HG03196 (cell line): Measurements from ENCODE around the gene ZHX3.
"Not testable (repeated sequence)": the region's sequence is repeated elsewhere in the genome, so short reads cannot be mapped to it uniquely, and the experiment has no call there.

Experiments used
- ATAC-seq: cut with Tn5 transposase; IDR thresholded peaks from one replicate; pipeline ENCODE4 v1.9.1; 2021; ENCODE audit not compliant: unreplicated experiment

Gene ZHX3

DNA sequence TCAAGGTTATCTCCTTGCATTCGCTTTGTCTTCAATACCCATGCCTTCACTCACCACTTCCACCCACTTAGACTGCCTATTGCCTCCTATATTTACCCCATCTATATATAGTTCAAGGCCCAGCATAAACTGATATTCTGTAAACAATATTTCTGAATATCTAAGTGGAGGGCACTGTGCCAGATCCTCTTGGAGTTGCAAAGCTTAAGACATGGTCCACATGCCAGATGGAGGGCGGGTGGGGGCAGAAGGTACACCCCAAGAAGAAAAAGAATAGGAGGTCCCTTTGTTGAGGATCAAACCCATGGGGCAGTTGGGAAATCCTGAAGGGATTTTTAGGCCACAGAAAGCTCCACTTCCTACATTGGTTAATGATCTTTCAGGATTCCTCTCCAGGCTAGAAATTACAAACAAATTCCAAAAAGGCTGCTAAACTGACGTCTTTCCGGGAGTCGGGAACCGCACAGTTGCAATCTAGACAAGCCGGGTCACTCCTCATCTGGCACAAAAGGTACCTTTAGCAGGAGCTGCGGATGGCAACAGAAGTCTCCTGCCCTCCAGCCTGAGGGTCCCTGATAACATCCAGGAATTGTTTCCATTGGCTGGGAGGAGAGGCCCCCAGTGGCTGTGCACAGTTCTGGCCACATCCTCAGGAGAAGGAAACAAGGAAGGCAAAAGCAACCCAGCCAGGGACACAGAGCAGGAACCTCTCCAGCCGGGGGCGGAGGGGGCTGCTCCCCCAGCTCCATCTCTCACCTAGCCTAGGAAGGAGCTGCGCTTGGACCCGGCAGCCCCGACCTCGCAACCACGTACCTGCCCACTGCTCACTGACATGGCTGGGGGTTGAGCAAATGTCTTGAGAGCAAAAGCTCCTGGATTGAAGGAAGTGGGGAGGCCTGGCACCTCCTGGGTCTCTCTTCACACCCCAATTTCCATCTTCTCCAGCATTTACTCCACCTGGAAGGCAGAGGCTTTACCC, 17.2 kb upstream of the ZHX3 start:
- ATAC-seq: no peak

DNA sequence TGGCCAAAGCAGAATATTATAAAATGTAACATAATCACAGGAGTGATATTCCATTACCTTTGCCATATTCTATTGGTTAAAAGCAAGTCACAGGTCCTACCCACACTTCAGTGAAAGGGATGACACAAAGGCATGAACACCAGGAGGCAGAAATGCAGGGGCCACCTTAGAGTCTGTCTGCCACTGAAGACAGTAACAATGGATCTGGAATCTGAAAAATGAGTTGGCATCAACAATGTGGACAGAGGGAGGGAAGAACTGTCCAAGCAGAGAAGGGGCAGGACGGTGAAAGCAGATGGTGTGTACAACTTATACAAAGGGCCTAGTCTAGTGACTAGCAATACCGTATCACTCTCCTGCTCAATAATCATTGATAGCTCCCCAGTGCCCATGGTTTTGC, 16.5 kb upstream of the ZHX3 start:
- no peak for ATAC-seq

GRCh38 chr20:41331731-41332130, 14.2 kb upstream of the ZHX3 start:
- ATAC-seq: no peak

- no peak for ATAC-seq
Observed at GRCh38 chr20:41330941-41331340, 13.4 kb upstream of the ZHX3 start.

DNA sequence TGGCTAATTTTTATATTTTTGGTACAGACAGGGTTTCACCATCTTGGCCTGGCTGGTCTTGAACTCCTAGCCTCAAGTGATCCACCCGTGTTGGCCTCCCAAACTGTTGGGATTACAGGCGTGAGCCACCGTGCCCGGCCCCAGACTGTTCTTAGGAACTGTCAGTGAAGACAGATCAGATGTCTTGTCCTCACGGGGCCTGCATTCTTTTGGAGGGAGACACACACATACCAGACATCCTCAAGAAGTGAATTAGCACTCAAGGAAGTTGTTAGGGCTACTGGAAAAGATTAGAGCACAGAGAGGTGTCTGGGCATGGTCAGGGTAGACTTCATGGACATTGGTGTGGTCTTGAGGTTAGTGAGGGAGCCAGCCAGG, 12.8 kb upstream of the ZHX3 start:
- ATAC-seq: no peak

DNA sequence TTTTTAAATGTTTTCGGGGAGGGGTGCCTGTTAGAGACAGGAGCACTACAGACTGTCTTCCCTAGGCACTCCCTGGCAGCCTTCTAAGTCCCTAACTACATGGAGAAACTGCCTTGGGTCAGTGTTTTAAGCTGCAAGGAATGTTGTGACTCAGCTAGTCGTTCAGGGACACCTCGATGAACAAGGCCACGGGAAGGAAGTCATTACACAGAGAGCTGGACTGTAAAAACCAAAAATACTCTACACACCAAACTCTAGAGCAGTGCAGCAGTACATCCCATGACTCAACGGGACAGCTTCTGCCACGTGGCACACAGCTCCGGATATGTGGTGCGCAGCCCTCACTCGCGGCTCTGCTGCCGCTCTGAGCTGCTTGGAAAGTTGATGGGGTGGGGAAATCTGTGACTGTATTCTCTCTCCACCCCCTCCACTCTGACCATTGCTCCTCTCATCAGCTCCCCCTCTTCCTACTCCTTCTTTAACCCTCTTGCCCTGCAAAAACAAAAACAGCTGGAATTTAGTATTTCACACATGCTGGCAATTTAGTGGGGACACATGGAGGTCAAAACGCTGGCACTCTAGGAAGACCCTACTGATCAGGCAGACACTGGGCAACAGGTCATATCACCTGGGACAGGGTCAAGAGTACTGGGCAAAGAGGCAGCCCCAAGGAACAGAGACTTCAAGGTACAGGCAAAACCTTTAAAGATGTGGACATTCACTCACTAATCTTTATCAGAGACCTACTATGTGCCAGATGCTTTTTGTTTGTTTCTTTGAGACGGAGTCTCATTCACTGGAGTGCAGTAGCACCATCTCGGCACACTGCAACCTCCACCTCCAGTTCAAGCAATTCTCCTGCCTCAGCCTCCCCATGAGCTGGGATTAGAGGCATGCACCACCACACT, 12.2 kb upstream of the ZHX3 start:
- ATAC-seq: no peak

DNA sequence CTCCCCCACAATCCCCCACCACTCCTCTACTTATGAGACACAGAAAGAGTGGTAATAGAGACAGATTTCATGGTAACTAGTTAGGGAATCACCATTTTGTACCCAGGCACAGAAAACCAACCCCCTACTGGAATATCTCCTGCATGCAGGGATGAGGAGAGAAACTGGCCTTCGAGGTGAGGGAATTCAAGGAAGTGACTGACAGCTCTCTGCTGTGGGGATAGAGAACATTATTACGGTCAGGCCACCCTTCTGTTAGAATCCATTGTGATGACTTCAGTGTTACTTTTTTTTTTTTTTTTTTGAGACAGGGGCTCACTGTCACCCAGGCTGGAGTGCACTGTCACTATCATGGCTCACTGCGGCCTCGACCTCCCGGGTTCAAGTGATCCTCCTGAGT, 9.6 kb upstream of the ZHX3 start:
- no peak for ATAC-seq

GRCh38 chr20:41320976-41321375, 3.4 kb upstream of the ZHX3 start:
- ATAC-seq: no peak

DNA sequence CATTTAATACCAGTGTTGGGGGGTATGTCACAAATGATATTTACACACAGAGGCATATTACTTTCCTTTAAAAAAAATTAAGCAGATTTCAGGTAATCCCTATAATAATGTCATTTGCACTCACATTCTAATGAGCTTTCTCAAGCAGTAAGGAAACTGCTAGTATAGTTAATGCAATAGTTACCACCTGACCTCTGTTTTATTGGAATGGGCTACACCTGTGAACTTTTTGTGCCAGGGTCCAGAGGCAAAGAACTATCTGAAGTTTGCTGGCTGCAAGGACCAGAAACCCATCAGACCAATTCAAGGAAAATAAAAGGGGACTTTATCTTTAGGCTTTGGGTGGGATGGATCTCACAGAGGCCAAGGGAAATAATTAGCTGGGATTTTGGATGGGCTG, 2.9 kb upstream of the ZHX3 start:
- ATAC-seq: no peak

- ATAC-seq: no peak
Observed at GRCh38 chr20:41318271-41318649, 729 bp upstream of the ZHX3 start.

- peak; percentile 47 for ATAC-seq
Observed at GRCh38 chr20:41316602-41317545, 657 bp downstream of the ZHX3 start.

GRCh38 chr20:41316051-41316450, 1.5 kb downstream of the ZHX3 start:
- no peak for ATAC-seq

GRCh38 chr20:41314386-41314785, 3.1 kb downstream of the ZHX3 start:
- no peak for ATAC-seq

- not testable (repeated sequence) for ATAC-seq
Observed at GRCh38 chr20:41312009-41312408, 5.5 kb downstream of the ZHX3 start.

DNA sequence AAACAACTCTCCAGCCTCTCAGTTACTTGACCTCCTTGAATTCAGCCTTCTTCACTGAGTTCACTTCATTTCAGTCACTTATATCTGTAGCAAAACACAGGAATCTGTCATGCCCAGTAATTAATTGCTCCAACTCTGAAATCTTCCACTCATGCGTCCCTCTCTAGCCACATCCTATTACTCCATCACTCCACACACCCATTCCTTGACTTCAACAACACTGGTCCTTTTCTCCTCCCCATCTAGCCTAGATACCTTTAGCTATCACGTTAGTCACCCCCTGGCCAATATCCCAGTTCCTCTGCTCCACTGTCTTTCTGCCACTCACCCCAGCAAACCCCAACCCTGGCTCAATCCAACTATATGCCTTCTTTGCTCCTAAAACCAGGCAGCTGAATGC, 7.7 kb downstream of the ZHX3 start:
- ATAC-seq: no peak

- no peak for ATAC-seq
Observed at GRCh38 chr20:41308726-41309413, 8.7 kb downstream of the ZHX3 start.

GRCh38 chr20:41308290-41308711, 9.2 kb downstream of the ZHX3 start:
- ATAC-seq: no peak

DNA sequence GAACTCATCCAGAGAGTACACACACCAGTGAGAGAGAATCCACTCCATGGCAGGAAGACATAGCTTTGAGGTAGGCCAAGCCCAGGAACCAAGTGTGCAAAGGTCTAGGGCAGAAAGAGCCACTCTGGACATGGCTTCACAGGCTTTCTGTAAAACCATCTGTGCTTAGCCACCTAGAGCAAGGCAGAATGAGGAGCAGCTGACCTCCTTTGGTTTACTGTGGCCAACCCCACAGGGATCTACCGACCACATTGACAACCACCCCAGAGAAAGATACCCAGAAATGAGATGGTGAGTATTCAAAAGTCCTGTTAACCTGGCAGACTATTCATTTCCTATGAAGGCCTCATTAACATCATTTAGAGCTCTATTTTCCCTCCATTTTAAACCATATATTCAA, 10.5 kb downstream of the ZHX3 start:
- no peak for ATAC-seq

- peak; percentile 84 for ATAC-seq
Observed at GRCh38 chr20:41306061-41306727, 11.3 kb downstream of the ZHX3 start.
